A673 (cell line): ENCODE results near the gene ACADL. TPM values are rescaled to one million over a fixed set of nuclear protein-coding genes. Genes with fewer than 3 reads are reported as not detected.
"Not testable (repeated sequence)": the region's sequence is repeated elsewhere in the genome, so short reads cannot be mapped to it uniquely, and the experiment has no call there.

Experiments
- BruUV-seq: library from RNA; stranded (reverse); fragments of 400-500 nt; replicated peaks from 2 replicates; lab custom pipeline; 2021; lab: Mats Ljungman, UMichigan
- CTCF ChIA-PET: fragments of 300-600 bp; sonication (Branson Sonifier 250); formaldehyde crosslinking; loops from one replicate; lab custom pipeline; 2022; ENCODE audit warnings: antibody characterized with exemption; lab: Charles Lee
- POLR2A ChIA-PET: fragments of 300-600 bp; sonication (Branson Sonifier 250); formaldehyde crosslinking; loops from one replicate; lab custom pipeline; 2022; ENCODE audit warnings: antibody characterized with exemption; ENCODE audit not compliant: low non-redundant PET; lab: Charles Lee
- DNase-seq: peaks from one replicate; pipeline ENCODE4 v3.0.0-alpha.2; 2015; ENCODE audit warnings: low spot score
- H3K27ac ChIP-seq: fragments of 200-600 bp; sonication (generic); 2 replicates; pipeline ENCODE4 v1.5.1; 2016; ENCODE audit warnings: mixed run types, low read depth, mild to moderate bottlenecking, mixed read lengths, antibody characterized with exemption, low read length; ENCODE audit not compliant: poor library complexity, severe bottlenecking
- H3K27me3 ChIP-seq: fragments of 200-600 bp; sonication (generic); replicated peaks from 2 replicates; pipeline ENCODE4 v1.6.1; 2017; ENCODE audit warnings: mixed run types, low read depth, mild to moderate bottlenecking, mixed read lengths, antibody characterized with exemption, low read length; ENCODE audit not compliant: insufficient read depth, poor library complexity
- H3K36me3 ChIP-seq: fragments of 200-600 bp; sonication (generic); 2 replicates; pipeline ENCODE4 v1.6.1; 2016; ENCODE audit warnings: mixed run types, mild to moderate bottlenecking, mixed read lengths, antibody characterized with exemption, low read length; ENCODE audit not compliant: insufficient read depth, poor library complexity, severe bottlenecking
- H3K4me1 ChIP-seq: fragments of 200-600 bp; sonication (generic); 2 replicates; pipeline ENCODE4 v1.6.1; 2017; ENCODE audit warnings: mixed run types, mild to moderate bottlenecking, mixed read lengths, antibody characterized with exemption, low read length; ENCODE audit not compliant: insufficient read depth, poor library complexity, severe bottlenecking
- H3K4me3 ChIP-seq: fragments of 200-600 bp; sonication (generic); 2 replicates; pipeline ENCODE4 v1.5.1; 2016; ENCODE audit warnings: low read depth, mixed run types, mild to moderate bottlenecking, mixed read lengths, low read length; ENCODE audit not compliant: poor library complexity, severe bottlenecking
- H3K9me3 ChIP-seq: fragments of 200-600 bp; sonication (generic); 2 replicates; pipeline ENCODE4 v1.6.1; 2016; ENCODE audit warnings: mixed run types, low read depth, mild to moderate bottlenecking, mixed read lengths, antibody characterized with exemption, low read length; ENCODE audit not compliant: poor library complexity, severe bottlenecking
- EZH2 ChIP-seq: fragments of 200-600 bp; sonication (generic); IDR thresholded peaks from 2 replicates; pipeline ENCODE4 v1.6.1; 2017; ENCODE audit warnings: borderline replicate concordance, low read depth, mild to moderate bottlenecking, mixed read lengths, antibody characterized with exemption, low read length; ENCODE audit not compliant: poor library complexity, severe bottlenecking
- intact Hi-C: fragments of 100-400 bp; cut with micrococcal nuclease; formaldehyde crosslinking; loops from one replicate; pipeline ENCODE4 v1.10.0; 2022; ENCODE audit not compliant: unreplicated experiment
- total RNA-seq: library from RNA; stranded (reverse); gene quantifications from 2 replicates; pipeline ENCODE4 v1.2.3, GENCODE V29; 2021
- TF ChIP-seq, protein P1 (sequence below): fragments of 300-800, 200-600 bp; sonication (generic); conservative IDR thresholded peaks from 2 replicates; pipeline ENCODE4 v1.5.1; 2017; ENCODE audit warnings: low read depth, mild to moderate bottlenecking, antibody characterized with exemption, low read length, moderate library complexity, mixed read lengths

ACADL gene
- total RNA-seq, 1 experiment from 2014 or later = not detected

DNA sequence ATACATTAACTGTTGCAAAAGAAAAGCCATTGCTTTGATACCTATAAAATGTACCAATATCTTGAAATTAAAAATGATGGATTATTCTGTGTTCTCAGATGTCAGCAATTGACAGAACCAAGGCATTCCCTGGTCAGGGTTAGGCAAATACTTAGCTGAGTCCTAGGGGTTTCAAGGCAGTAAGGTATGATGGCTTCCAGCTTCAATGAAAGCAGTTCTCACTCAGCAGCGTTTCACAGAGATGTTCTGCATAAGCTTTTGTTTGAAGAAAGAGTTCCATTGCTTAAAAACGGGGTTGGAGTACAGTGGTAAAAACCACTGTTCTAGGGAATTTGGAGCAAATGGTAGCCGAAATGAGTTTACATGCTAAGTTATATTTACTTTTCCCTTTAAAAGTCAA is 37.1 kb downstream of the ACADL start:
- CTCF ChIA-PET = no interaction called here
- Histone ChIP-seq H3K4me1 (no peaks in the 10 kb centered on the region), H3K4me3 (no peak overlapping the region), H3K27me3 (no peaks in the 10 kb centered on the region), H3K27ac (no peak overlapping the region), H3K36me3 (no peaks in the 10 kb centered on the region), H3K9me3 (no peaks in the 10 kb centered on the region)
- no peak for TF ChIP-seq EZH2
- TF ChIP-seq, protein P1, sequence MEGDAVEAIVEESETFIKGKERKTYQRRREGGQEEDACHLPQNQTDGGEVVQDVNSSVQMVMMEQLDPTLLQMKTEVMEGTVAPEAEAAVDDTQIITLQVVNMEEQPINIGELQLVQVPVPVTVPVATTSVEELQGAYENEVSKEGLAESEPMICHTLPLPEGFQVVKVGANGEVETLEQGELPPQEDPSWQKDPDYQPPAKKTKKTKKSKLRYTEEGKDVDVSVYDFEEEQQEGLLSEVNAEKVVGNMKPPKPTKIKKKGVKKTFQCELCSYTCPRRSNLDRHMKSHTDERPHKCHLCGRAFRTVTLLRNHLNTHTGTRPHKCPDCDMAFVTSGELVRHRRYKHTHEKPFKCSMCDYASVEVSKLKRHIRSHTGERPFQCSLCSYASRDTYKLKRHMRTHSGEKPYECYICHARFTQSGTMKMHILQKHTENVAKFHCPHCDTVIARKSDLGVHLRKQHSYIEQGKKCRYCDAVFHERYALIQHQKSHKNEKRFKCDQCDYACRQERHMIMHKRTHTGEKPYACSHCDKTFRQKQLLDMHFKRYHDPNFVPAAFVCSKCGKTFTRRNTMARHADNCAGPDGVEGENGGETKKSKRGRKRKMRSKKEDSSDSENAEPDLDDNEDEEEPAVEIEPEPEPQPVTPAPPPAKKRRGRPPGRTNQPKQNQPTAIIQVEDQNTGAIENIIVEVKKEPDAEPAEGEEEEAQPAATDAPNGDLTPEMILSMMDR = no peak
- no TSS peak for BruUV-seq
- no peak for DNase-seq
- intact Hi-C loops = no loop called here
- POLR2A ChIA-PET = no interaction called here

DNA sequence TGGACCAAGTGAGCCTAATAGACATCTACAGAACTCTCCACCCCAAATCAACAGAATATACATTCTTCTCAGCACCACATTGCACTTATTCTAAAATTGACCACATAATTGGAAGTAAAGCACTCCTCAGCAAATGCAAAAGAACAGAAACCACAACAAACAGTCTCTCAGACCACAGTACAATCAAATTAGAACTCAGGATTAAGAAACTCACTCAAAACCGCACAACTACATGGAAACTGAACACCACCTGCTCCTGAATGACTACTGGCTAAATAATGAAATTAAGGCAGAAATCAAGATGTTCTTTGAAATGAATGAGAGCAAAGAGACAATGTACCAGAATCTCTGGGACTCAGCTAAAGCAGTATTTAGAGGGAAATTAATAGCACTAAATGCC is 41.3 kb downstream of the ACADL start:
- BruUV-seq, DNase-seq, H3K4me1 ChIP-seq, H3K27ac ChIP-seq, intact Hi-C loops, H3K27me3 ChIP-seq, H3K4me3 ChIP-seq, H3K36me3 ChIP-seq, POLR2A ChIA-PET, H3K9me3 ChIP-seq, CTCF ChIA-PET: not testable (repeated sequence)

DNA sequence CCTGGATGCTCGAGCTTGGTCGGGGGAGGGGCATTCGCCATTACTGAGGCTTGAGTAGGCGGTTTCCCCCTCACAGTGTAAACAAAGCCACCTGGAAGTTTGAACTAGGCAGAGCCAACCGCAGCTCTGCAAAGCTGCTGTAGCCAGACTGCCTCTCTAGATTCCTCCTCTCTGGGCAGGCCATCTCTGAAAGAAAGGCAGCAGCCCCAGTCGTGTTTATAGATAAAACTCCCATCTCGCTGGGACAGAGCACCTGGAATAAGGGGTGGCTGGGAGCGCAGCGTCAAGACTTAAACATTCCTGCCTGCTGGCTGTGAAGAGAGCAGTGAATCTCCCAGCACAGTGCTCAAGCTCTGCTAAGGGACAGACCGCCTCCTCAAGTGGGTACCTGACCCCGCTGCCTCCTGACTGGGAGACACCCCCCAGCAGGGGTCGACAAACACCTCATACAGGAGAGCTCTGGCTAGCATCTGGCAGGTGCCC is 43.6 kb downstream of the ACADL start:
- POLR2A ChIA-PET, DNase-seq: not testable (repeated sequence)

DNA sequence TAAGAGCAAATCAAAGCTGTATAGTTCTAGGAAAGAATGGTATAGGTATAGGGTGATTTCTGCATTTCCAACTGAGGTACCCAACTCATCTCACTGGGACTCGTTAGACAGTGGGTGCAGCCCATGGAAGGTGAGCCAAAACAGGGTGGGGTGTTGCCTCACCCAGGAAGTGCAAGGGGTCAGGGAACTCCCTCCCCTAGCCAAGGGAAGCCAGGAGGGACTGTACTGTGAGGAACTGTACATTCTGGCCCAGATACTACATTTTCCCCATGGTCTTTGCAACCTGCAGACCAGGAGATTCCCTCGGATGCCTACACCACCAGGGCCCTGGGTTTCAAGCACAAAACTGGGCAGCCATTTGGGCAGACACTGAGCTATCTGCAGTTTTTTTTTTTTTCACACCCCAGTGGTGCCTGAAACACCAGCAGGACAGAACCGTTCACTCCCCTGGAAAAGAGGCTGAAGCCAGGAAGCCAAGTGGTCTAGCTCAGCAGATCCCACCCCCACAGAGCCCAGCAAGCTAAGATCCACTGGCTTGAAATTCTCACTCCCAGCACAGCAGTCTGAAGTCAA is 44.1 kb downstream of the ACADL start:
- CTCF ChIA-PET, H3K27me3 ChIP-seq, H3K27ac ChIP-seq, H3K4me1 ChIP-seq, DNase-seq, intact Hi-C loops, H3K4me3 ChIP-seq, H3K36me3 ChIP-seq, H3K9me3 ChIP-seq, POLR2A ChIA-PET, BruUV-seq: not testable (repeated sequence)

More for the DNA sequence above, 43.6 kb downstream of the ACADL start:
- H3K27me3 ChIP-seq, H3K4me1 ChIP-seq, CTCF ChIA-PET, H3K27ac ChIP-seq, BruUV-seq, H3K36me3 ChIP-seq, intact Hi-C loops, H3K4me3 ChIP-seq, H3K9me3 ChIP-seq: not testable (repeated sequence)
